HK-2 (cell line): ENCODE data around the gene ZFP62.

Source experiments
- DNase-seq: peaks from one replicate; pipeline ENCODE4 v3.0.0-alpha.2; 2018; ENCODE audit not compliant: unreplicated experiment

The ZFP62 gene

DNA sequence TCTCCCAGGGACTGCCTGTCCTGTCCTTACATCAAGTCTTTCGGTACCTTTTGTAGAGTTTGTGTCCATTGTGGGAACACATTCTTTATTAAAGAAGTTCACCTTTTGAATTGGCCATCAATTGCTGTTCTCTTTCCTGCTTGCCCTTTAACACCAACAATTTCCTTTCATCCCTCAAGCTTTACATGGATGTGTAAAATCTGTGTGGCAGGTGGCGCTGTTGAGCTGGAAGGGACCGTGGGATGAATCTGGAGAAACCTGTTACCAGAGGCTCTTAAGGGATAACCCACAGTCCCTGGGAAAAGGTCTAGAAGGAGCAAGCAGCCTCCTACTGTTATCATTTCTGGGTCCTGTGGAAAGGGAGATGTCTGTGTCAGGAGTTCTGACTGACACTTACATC, 7.9 kb upstream of the ZFP62 start:
- DNase-seq: peak; percentile 58

DNA sequence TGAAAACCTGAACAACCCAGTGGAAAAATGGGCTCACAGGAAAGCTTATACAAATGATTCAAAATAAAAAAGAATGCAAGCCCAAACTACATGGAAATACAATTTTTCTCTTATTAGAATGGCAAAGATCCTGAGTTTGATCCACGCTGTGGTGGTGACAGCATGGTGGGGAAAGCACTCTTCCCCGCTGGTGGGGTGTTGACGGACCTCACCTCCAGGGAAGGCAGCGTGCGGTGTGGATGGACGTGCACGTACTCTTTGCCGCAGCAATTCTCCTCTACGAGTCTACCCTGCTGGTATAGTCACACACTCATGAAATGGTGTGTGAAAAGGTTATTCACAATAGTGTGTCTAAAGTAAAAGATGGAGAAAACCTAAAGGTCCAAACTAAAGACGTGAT, 5.9 kb upstream of the ZFP62 start:
- no peak for DNase-seq

DNA sequence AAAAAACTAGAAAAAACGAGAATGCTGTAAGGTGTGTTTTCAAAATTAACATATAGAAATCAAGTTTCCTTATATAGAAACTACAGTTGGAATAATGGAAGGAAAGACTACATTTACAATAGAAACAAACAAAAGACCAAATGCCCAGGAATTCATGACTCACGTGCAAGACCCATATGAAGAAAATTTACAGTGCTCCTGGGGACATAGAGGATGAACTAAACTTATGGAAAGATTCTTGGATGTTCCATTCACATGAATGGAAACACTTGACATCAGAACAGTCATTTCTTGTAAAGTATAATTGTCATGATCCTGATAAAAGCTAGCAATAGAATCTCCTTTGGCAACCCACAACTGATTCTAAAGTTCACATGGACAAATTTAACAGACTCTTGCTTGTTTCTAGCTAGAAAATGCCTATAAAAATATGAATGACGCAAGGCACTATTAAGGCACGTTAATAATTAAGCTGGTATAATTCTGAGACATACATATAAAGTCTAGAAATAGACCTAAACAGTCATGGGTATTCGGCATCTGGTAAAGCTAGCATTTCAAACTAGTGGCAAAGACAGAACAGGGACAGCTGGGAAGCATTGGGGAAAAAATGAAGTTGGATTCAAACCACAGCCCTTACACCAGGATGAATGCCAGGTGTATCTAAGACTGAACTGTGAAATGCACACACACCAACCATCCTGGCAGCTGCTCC, 5.1 kb upstream of the ZFP62 start:
- DNase-seq: no peak

DNA sequence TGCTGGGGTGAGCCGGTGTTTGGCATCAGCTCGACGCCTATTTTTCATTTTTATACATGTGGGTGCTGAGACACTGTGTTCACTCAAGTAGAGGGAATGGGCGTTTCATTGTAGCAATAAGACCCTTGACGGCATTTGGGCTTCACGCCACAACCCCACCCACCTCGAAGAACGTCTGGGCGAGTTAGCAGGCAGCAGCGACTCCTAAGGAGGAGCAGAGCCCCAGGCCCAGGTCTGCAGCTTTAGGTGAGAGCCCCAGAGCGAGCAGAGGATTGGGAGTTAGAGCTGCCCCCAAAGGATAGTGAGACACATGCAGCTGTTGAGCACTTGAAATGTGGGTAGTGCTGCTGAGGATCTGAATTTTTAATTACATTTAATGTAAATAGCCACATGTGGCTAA, 1.6 kb upstream of the ZFP62 start:
- no peak for DNase-seq

DNA sequence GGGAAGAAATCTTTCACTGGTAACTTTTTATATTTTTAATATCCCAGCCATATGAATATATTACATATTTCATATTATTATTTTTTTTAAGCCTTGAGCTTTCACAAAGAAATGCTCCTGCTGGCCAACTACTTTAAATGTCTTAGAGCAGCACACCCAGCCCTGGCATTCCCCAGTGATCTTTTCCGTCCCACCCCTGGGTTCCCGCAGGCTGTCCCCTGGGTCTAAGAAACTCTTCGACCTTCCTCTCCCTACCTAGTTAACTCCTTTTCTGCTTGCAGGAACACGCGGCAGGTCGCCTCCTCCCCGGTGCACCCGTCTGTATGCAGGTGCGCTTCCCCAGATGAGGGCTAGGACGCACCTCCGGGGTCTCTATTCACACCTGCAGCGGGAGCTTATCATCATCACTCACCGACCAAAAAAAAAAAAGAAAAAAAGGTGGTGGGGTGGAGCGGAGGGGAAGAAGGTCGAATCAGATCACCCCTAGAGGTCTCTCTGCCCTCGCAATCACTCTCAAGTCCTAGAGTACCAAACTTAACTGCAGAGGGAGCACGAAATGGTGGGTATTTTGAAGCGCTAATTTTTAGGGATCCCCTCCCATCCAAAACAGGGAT, 696 bp downstream of the ZFP62 start:
- no peak for DNase-seq

DNA sequence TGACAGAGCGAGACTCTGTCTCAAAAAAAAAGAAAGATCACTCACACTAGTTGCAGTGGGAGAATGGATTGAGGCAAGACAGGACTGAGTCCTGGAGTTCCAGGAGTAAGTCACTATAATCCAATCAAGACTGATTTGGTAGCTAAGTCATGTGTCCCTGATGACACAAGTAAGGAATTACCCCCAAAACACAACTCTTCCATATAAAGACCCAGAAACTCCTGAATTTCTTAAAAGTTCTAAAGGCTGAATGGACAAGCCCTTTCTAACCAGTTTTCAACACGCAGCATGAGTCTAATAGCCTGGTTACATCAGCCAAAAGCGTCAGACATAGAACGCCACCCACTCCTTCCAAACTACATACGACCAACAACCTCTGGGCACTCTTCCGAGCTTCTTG, 2.5 kb downstream of the ZFP62 start:
- DNase-seq: no peak

DNA sequence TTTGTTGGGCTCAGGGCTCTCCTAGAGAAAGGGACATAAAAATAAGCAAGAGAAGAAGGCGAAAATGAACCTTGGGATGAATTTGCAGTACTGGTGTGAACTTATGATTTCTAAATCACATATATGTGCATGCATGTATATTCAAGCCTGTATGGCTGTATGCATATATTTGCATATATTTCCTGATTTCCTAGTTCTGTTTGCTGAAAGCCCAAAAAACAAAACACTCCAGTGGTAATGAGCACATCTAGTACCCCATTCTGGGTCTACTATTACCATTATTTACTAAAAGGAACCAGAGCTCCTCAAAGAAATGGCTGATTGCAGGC, 7.3 kb downstream of the ZFP62 start:
- DNase-seq: no peak

DNA sequence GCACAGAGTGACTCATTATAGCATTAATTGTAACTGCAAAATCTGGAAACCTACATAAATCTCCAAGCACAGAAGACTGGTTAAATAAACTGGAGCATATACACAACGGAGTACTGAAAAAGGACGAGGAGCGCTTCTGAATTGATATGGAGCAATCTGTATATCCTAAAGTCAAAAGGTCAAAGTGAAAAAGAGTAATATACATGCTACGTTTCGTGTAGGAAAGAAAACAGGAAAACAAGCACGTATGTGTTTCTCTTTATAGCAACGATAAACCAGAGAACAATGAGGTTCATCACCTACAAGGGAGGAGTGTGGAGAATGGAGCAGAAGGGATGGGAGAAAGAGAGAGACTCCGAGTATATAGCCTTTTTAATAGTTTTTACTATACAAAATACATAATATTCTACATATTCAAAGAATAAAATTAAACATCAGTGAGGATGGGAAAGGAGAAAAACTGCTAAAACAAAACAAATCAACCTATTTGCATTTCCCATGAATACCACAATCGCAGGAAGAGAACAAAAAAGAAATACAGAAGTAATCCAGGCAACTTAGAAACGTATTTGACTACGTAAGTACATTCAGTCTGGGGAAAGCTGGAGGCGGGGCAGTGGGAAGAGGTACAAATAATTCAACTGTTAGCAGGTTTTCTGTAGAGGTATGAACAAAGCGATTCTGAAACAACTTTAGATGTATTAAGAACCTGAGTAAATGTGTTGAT, 7.8 kb downstream of the ZFP62 start:
- no peak for DNase-seq

DNA sequence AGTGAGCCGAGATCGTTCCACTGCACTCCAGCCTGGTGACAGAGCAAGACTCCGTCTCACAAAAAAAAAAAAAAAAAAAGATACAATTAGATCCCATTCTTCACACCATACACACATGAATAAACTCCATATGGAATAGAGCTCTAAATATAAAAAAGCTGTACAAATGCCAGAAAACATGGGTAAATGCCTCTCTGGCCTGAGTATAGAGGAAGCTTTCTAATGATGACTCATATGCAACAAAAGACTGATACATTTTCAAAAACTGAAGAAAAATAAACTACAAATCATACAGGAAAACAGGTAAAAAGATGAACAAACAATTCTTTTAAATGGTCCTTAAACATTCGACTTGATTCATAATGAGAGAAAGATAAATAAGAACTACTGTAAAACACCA, 8.6 kb downstream of the ZFP62 start:
- DNase-seq: no peak

DNA sequence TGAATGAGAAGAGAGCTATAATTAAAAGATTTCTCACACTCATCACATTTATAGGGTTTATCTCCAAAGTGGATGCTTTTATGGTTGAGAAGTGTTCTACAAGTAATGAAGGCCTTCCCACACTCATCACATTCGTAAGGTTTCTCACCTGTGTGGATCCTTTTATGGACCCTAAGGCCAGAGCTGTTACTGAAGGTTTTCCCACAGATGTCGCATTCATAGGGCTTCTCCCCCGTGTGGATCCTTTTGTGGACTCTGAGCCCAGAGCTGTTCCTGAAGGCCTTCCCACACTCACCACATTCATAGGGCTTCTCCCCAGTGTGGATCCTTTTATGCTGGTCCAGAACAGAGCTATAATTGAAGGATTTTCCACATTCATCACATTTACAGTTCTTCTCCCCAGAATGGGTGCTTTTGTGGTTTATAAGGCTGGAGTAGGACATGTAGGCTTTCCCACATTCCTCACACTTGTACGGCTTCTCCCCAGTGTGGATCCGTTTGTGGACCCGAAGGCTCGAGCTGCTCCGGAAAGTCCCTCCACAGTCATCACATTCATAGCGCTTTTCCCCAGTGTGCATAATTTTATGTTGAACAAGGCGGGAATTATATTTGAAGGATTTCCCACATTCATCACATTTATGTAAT, 10.5 kb downstream of the ZFP62 start:
- DNase-seq: no peak

DNA sequence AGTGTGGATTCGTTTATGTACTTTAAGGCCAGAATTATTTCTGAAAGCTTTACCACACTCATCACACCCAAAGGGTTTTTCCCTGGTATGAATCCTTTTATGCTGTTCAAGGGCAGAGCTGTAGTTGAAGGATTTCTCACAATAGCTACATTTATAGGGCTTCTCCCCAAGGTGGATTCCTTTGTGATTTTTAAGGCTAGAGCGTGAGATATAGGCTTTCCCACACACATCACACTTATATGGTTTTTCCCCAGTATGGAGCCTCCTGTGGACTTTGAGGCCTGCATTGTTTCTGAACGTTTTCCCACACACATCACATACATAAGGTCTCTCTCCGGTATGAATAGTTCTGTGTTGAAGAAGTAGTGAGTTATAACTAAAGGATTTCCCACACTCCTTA, 11.2 kb downstream of the ZFP62 start:
- DNase-seq: no peak

DNA sequence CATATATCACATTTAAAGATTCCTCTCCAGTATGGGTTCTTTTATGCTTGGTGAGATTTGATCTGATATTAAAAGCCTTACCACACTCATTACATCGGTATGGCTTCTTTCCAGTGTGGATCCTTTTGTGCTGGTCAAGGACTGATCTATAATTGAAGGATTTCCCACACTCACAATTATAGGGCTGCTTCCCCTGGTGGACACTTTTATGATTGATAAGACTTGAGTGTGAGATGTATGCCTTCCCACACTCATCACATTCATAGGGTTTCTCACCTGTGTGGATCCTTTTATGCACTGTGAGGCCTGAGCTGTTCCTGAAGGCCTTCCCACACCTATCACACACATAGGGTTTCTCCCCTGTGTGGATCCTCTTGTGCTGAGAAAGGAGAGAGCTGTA, 12.2 kb downstream of the ZFP62 start:
- DNase-seq: no peak

DNA sequence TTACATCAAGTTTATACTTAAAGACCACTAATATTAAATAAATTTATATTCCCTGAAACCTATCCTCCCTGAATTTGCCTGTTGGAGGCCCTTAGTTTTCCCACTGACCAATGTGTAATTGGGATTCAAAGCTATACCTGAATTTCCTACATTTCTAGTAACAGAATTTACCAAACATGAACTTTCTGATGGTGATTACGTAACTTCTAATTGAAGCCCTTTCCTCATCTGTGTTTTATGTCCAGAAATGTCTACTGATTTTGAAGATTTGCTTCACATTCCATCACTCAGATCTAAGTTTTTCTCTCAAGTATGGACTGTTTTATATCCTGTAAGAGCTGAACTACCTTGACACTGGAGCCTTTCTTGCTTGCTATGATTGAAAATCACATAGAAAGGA, 12.8 kb downstream of the ZFP62 start:
- DNase-seq: no peak

DNA sequence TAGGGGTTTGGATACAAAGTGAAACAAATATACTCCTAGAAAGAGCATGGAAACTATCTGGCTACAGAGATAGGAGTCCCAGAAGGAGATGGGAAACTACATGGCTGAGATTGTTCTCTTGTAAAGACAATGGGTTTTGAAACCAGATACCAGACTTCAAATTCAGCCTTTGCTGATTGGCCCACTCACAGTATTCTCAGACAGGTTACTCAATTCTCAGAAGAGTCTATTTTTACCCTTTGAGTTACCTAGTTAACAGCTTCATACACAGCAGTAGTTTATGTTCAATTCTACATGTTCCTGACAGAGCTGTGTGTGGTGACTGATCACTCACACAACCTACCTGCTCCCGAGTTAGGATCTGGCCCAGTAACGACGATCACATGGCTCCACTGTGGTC, 14.1 kb downstream of the ZFP62 start:
- no peak for DNase-seq

DNA sequence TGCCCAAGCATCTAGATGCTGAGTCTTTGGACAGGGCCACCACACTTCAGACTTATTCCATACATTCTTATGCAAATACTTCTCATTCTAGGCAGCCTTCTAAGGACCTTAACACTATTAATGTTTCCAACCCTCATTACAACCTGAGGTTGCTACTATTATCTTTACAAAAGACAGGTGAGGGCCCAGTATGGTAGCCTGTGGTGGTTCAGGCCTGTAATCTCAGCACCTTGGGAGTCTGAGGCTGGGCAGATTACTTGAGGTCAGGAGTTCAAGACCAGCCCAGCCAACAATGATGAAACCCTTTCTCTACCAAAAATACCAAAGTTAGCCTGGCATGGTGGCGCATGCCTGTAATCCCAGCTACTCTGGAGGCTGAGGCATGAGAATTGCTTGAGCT, 16.2 kb downstream of the ZFP62 start:
- no peak for DNase-seq

DNA sequence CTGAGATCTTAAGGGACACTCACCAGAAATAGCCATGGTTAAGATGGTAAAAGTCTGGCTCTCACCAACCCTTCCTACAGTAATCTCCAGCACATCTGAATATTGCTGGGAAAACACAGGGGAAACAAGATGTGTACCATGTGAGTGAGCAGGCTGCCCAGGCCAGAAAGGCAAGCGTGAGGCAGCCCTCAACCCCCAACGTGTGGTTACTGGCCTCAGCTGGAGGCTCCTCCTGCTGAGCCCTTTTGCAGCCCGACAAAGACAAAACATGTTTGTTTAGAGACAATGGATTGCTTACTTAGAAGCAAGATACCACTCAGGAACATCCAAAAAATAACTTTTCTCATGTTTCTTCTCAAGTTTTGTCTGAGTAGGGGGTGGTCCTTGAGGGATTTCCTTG, 16.6 kb downstream of the ZFP62 start:
- no peak for DNase-seq

DNA sequence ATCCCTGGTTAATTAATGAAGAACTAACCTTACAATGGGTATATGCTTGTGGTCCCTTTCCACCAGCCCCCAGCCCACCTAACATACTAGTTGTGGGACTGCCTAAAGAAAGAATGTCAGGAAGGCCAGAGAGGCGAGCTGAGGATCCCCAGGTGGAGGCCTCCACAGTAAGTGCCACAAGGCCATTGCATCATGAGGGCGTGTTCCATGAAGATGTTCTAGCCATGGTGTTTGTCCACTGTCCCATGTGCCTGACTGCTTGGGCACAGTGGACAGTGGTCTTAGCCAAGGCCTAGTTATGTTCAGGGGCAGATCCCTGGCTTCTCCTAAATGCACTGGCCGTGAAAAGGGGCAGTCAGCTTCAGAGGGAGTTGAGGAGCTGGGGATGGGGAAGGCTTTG, 21.1 kb downstream of the ZFP62 start:
- no peak for DNase-seq

DNA sequence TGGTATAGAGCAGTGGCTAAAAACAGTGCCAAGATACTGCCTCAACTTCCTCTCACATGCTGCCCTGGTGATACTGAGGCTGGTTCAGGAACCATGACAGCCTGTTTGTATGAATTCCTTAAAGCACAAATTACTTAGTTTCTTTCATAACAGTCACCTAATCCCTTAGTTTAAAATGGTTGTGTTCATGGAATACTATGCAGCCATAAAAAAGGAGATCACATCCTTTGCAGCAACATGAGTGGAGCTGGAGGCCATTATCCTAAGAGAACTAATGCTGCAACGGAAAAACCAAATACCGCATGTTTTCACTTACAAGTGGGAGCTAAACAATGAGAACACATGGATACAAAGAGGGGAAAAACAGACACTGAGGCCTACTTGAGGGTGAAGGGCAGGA, 21.8 kb downstream of the ZFP62 start:
- DNase-seq: no peak

DNA sequence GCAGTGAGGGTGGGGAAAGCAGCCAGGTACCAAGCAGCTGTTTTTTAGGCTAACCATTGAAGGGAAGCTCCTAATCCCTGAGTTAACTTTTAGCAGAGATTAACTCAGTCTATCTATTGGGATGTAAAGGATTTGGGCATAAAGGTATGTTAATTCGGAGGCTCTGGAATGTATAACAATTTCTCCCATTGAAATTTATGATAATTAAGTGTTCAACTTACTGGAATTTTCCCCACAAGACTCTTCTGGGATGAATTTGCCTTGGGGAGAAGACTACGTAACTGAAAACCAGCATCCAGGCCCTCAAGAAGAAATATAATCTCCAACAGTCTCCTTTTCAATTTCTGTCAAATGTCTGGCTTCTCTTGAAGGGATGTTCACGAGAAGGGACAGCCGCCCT, 23.6 kb downstream of the ZFP62 start:
- DNase-seq: no peak

DNA sequence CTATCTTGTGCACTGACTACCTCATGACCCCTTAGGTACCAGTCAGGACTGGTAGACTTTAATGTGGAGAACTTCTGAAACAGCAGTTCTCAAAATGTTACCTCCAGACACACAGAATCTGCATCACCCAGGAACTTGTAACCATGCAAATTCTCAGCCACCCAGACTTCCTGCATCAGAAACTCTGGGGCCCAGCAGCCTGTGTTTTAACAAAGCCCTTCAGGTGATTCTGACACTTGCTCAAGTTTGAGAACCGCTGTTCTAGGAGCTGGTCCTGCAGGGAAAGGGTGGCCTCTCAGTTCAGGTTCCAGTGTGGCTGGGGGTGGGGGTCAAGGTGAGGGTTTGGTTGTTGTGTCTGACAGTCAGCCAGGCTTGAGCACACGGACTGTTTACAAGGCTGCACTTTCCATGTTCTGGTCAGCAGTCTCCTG, 28.4 kb downstream of the ZFP62 start:
- no peak for DNase-seq

DNA sequence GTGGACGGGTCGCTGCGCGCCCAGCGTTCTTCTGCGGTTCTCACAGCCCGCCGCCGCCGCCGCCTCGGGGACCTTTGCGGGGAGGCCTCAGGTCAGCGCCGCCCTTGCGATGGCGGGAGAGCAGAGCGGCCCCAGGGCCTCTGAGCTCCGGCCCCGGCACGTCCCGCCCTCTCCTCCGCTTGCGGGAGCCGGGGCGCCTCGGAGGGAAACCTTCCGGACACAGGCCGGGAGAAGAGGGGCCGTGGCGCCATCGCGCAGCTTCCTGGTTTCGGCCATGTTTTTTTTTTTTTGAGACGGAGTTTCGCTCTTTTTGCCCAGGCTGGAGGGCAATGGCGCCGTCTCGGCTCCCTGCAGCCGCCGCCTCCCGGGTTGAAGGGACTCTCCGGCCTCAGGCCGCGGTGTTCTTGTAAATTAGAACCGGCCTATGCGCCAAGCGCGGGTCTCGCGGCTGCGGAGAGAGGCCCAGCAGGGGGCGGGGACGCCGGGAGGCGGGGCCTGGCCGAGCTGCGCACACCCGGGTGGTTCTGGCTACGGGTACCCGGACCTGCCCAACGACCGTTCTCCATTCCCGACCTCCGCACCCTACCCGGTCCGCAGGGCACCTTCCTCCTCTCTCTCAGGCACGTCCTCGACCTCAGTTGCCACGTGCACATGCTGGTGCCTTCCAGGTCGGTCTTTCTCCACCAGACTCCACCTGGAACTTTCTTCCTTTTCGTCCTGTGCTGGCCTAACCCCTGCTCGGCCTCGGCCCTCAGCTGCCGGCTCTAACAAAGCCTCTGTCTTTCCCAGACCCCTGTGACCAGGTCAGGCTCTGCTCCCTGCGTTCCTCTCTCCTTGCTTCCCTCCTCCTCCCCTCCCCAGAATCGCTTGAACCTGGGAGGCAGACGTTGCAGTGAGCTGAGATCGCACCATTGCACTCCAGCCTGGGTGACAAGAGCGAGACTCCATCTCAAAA, 29.7 kb downstream of the ZFP62 start:
- DNase-seq: peak; percentile 72
